ENCODE data around the gene TMEFF1.

The TMEFF1 gene

DNA sequence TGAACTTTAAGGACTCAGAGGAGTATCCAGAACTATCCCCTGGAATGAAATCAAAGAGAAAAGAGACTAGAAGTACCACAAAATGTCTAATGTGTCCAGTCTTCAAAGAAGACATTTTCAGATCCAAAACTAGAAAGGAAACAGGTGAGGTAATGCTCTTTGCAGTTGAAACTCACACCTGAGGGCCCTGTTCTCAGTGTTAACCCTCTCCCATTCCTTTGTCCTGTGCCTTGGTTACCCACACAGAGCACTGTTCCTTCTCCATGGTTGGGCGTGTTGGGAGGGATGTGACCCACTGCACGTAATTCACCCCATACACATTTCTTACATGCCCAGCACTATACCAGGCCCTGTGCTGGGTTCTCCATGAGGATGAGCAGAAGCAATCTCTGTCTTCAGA, 24.7 kb upstream of the TMEFF1 start:
- DNase-seq: no peak

DNA sequence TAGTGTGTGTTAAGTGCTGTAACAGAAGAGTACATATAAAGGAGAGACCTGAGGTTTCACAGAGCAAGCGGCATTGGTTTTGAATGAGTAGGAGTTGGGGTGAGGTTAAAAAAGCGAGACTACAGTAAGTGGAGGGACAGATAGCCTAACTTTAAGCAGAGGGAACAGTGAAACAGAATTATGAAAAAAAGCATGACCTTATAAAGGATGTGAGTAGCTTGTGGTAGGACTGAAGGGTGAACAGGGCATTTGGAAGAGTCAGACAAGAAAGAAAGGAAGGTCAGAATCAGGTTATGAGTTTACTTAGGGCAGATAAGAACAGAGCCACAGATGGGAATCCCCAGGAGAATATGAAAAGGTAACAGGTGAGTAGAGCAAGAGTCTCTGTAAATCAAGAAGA, 23.5 kb upstream of the TMEFF1 start:
- DNase-seq: no peak

DNA sequence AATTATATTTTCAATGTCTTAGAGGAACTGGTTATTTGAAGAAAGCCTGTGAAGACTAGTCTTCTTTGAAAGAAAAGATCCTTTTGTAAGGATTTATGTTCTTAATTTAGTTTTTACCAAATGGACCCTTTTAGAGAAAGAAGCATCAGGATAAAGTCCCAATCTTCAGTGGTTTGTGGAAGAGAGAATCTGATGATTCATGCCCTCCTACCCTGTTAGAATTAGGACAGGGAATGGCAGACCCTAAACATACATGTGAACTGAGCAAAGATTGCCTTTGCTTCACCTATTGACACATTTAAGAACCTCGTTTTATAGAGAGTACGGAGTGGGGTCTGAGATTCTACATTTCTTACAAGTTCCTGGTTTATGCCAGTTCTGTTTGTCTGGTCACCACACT, 20.1 kb upstream of the TMEFF1 start:
- no peak for DNase-seq

DNA sequence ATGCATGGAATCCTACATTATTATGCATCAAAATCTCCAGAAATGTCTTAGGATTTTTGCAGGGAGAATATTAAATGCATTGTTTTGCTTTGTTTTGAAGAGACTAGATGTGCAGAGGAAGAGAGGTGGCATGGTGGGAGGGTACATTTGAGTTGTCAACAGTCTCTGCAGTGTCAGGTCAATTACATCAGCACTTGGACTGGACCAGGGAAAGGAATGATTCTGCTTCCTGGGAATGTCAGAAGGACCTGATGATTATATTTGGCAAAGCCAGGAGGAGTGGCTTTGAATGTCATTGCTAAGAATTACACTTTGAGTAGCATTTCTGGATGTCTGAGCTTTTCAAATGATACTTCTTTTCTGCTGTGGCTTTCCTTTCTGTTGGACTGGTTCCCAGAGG, 17.5 kb upstream of the TMEFF1 start:
- no peak for DNase-seq

DNA sequence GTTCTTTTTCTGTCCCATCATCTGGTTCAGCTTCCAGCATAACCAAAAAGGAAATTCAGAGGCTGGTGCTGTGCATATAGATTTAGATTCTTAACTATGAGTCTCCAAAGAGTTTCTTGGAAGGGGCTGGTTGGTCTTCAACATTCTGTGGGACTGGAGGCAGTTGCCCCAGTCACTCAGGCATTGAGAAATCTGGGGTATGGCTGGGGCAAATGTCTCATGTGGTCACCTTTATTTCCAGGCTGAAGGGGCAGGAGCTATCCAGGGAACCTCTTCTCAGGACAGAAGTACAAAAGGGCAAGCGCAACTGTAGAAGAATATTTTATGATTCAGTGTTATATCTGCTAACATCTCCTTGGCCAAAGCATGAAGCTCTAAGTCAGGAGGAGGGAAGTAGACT, 15.4 kb upstream of the TMEFF1 start:
- DNase-seq: no peak

DNA sequence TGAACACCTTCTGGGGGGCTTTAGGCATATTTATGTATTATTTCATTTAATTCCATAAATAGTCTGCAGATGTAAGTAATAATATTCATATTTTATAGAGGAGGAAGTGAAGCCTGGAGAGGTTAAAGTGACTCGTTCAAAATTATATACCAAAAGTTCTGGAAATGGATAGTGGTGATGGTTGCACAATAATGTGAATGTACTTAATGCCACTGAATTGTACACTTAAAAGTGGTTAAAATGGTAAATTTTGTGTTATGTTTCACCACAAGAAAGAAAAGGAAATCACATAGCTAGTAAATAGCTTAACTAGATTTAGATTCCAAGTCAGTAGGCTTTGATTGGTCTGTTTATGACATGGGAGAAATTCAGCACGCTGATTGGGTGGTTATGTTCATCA, 13.0 kb upstream of the TMEFF1 start:
- DNase-seq: no peak

DNA sequence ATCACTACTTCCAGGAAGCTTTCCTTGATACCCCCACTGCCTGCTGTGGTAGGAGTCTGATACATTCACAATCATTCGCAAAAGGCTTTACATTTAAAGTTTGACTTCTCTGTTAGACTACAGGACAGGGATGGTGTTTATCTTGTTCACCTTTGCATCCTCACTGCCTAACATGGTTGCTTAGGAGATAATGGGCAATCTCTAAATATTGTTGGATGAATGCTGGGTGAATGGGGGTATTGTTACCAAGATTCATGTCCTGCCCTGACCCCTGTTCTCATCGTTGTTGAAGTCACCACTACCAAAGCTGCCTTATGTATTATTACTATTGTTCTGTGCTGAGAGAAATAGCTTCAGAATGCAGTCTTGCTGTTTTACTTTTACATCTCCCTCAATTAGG, 7.7 kb upstream of the TMEFF1 start:
- DNase-seq: no peak

DNA sequence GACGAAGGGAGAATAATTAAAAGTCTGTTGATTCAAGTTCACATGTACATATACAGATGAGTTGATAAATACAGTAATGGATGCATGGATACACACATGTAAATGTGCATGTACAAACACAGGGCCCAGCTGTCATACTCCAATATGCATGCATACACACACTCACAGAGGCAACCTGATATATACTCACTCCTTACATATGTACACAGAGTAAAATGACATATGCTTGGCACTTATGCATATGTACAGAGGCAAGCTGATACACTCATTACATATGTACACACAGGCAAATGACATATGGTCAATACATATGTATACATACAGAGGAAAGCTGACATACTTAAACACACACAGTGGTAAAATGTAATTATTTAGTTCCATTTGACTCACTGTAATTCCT, 7.2 kb upstream of the TMEFF1 start:
- no peak for DNase-seq

DNA sequence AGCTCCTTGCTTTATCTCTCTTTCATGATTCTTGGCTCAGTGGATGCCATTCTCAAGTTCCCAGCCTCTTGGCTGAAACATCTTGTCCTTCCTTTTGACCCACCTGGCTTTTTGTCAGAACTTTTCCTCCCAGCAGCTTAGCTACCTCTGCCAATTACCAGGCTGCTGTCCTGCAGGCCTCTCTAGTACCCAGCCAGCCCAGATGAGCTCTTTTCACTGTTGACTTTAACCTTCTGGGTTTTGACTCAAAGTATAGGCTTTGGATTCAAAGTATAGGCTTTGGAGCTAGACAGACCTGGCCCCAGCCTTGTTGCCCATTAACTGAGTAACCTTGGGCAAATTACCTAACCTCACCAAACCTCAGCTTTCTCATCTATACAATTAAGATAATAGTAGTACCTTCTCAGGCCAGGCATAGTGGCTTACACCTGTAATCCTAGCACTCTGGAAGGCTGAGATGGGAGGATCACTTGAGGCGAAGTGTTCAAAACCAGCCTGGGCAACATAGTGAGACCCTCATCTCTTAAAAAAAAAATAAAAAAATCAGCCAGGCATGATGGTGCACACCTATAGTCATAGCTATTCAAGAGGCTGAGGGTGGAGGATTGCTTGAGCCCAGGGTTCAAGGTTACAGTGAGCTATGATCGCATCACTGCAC, 6.6 kb upstream of the TMEFF1 start:
- DNase-seq: no peak

DNA sequence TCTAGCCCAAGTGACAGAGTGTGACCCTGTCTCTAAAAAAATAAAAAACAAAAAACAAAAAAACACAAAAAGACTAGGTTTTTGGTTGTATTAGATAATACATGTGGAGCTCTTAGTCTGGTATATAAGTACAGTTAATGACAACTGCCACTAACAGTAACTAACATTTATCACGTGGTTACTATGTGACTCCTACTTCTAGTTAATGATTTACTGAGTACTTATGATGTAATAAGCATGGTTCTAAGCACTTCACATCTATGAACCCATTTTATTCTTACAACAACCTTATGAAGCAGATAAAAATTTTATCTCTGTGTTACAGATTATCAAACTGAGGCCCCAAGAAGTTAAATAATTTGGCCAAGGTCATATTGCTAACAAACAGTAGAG, 6.1 kb upstream of the TMEFF1 start:
- DNase-seq: no peak

DNA sequence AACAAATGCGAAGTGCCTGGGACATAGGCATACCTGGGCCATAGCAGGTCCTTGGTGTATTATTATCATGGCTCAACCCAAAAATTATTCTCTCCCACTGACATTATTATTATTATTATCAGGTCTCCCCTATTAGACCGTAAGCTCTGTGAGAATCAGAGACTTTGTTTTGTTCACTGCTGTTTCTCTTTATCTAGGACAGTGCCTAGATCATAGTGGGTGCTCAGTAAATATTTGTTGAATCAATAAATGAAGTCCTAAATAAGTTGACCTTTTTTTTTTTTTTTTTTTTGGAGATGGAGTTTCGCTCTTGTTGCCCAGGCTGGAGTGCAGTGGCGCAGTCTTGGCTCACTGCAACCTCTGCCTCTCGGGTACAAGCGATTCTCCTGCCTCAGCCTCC, 4.9 kb upstream of the TMEFF1 start:
- DNase-seq: no peak

DNA sequence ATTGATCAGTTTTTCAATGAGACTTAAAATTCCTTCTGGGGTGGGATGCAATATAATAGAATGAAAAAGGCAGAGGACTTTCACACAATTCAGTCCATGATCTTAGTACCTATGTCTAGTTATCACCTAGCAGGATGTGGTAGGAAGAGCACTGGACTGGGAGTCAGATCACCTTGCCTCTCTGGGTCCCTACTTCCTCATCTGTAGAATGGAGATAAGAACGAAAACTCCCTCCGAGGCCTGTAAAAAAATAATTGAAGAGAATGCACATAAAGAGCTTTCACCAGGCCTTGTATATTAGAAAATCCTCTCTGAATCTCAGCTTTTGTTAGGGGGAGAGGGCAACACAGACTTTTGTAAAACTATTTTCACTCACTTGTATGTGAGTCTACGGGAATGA, 681 bp upstream of the TMEFF1 start:
- no peak for DNase-seq

DNA sequence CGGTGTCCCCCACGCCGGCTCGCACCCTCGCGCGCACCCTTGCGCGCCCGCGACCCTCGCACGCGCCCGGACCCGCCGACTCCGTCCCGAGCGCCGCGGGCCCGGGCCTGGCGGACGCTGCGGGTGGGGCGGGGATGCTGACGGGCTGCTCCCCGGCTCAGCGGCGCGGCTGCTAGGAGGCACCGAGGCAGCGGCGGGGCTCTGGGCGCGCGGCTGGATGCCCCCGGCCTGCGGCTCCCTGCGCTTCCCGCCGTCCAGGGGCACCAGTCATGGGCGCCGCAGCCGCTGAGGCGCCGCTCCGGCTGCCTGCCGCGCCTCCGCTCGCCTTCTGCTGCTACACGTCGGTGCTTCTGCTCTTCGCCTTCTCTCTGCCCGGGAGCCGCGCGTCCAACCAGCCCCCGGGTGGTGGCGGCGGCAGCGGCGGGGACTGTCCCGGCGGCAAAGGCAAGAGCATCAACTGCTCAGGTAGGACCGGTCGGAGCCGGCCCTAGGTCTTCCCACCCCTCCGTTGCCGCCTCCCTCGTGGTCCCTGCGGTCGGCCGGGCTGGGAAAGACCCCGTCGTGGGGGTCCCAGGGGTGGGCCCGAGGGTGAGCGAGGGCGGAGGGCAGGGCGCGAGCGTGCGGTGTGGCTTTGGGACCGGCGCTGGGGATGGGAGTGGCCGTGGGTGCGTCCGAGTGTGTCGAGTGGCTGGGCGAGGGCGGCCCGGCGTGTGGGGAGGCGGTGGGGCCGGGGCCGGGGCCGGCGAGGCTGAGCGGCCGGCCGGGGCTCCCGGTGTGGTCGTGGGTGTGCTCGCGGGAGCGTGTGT, 530 bp downstream of the TMEFF1 start:
- peak; percentile 51 for DNase-seq

DNA sequence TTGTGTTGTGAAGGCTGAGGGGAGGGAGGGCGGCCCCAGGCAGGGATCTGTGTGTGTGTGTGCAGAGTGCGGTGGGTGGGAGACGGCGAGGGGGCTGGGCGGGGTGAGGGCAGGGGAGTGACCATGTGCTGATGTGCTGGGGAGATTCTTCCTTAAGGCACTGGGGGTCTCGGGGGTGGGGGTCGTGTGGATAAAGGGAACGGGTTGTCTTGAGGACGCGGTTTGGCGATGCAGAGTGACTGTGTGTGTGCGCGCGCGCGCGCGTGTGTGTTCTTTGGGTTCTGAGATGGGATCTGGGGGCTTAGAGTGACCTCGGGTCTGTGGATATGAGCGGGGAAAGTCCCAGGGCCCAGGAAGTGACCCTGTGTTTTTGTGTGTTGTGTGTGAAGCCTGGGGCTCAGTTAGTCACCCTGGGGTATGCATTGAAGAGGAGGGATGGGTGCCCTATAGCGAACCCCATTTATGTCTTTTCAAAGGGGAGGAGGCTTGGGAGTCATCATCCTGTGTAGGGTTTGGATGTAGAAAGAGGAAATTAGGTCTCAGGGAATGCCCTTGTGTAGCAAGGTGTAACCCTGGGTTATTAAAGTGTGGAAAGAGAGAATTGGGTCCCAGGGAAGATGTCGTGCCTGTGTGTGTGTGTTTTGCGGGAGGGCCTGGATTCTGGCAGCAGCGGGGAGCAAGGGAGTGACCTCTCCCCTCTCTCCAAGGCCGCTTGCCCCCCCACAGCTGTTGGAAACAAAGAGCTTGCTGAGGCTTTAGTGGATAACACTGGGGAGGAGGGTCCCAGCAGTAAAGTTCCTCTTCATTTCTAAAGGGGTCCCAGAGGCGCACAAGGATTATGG, 1.4 kb downstream of the TMEFF1 start:
- no peak for DNase-seq

DNA sequence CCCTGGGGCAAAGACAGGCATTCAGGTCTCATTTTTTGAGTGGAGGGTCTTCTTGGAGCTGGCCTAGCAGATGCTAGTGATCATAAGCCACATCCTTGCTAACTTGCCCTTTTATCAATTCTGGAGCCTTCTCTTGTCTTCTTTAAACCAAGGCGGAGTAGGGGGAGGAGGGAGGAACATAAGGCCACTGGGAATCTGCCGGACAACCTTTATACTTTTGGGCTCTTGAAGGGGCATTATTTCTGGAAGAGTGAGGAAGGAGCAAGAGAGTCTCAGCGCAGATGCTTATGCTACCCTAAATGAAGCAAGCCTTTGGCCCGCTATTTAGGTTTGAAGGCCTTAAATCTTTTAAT, 2.0 kb downstream of the TMEFF1 start:
- no peak for DNase-seq

DNA sequence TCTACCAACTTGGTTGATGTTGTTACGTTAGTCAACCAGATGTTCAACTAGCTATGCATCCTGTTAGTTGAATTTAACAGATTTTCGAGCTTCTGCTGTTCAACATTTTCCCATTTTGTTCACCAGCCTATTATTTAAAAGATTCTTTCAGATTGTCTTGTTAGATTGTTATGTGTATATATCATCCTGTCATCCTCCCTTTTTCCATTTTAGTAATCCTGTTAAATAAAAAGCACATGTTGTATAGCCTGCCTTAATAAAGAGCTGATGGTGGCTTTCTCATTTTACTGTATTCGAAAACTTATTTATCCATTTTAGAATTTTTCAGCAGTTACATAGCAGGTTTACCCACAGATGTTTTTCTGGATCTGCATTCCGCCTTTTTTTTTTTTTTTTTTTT, 4.3 kb downstream of the TMEFF1 start:
- no peak for DNase-seq

DNA sequence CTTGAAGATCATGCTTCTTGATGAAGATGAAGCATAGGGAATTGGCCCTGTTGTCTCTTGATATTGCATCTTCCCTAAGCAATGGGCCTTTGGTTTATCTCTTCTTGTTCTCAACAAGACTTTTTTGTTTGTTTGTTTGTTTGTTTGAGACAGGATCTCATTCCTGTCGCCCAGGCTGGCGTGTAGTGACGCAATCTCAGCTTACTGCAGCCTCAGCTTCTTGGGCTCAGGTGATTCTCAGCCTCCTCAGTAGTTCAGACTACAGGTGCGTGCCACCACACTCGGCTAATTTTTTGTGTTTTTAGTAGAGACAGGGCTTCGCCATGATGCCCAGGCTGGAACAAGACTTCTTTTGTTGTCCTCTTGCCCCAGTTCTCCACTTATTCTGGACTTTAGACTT, 5.2 kb downstream of the TMEFF1 start:
- no peak for DNase-seq

DNA sequence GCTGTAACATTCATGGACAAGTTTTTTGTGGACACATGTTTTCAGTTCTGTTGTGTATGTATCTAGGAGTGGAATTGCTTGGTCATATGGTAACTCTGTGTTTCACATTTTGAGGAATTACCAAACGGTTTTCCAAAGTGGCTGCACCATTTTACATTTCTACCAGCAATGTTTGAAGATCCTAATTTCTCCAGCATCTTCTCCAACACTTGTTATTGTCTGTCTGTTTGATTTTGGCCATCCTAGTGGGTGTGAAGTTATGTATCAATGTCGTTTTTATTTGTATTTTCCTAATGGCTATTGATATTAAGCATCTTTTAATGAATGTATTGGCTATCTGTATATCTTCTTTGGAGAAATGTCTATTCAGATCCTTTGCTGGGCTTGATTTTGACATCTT, 6.9 kb downstream of the TMEFF1 start:
- DNase-seq: no peak

DNA sequence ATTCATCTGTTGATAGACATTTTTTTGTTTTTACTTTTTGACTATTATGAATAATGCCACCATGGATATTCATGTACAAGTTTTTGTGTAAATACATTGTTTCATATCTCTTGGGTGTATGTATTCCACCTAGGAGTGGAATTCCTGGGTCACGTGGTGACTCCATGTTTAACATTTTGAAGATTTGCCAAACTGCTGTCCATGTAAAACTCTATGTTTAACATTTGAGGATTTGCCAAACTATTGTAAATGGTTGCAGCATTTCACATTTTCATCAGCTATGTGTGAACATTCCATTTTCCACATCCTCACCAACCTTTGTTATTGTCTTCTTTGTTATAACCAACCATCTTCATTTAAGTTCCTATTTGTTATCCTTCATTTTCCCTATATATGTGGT, 12.2 kb downstream of the TMEFF1 start:
- DNase-seq: no peak

DNA sequence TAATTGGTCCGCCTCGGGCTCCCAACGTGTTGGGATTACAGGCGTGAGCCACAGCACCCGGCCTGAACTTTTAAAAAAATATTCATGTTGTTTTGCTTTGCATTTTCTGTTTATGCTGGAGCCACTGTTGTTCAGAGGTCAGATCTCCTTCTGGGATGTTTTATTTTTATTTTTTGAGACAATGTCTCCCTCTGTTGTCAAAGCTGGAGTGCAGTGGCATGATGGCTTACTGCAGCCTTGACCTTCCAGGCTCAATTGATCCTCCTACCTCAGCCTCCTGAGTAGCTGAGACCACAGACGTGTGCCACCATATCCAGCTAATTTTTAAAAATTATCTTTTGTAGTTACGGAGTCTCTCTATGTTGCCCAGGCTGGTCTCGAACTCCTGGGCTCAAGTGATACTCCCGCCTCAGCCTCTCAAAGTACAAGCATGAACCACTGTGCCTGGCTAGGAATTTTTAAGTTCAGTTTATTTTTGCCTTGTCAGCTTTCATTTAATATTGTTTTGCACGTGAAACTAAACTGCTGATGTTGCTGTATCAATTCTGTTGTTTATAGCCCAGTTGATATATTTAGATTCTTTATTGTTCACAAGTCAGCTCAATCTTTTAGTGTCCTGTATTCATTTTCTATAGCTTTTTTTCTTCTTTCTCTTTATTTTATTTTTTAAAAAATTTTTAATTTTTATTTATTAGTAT, 13.7 kb downstream of the TMEFF1 start:
- DNase-seq: no peak

DNA sequence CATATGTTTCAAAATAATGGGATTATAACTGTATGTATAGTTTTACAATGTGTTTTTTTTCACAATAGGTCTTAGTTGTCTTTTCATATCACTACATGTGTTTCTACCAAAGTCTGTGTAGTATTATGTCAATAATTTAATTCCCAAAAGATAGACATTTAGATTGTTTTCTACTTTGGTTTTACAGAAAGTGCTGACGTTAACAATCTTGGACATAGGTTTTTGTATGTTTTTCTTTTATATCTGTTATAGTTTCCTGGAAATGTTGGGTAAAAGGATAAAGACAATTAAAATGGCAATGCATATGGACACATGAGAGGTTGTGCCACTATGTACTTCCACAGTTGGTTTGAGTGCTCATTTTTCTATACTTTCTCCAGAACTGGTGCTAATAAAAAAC, 15.2 kb downstream of the TMEFF1 start:
- DNase-seq: no peak

DNA sequence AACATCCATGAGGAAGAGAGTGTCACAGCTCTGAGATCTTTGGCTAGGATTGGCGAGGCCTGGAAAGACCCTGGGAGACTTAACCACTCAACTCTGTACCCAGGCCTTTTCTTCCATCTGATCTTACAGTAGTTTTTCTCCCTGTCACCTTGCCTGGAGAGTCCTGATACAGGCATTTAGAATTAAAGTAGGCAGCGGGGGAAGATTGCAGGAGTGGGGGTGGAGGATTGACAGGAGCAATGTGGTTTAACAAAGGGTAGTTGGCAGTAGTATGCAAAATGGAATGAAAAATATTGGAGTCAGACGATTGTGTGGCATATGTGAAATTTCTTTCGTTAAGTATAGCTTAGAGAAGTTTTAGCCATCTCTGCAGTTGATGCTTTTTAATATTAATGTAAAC, 16.9 kb downstream of the TMEFF1 start:
- no peak for DNase-seq

DNA sequence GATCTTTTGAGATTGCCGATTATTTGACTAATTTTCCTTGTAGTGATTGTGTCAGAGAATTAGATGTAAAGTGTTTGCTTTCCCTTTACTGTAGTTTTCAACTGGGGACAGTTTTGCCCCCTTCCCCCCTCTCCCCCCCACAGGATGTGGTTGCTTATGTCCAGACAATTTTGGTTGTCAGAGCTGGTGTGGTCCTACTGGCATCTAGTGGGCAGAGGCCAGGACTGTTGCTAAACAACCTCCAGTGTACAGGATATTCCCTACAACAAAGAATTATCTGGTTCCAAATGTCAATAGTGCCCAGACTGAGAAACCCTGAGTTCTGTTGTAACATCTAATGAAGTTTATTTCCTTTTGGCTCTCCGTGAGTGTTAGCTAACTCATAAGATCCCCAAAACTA, 20.0 kb downstream of the TMEFF1 start:
- DNase-seq: no peak

DNA sequence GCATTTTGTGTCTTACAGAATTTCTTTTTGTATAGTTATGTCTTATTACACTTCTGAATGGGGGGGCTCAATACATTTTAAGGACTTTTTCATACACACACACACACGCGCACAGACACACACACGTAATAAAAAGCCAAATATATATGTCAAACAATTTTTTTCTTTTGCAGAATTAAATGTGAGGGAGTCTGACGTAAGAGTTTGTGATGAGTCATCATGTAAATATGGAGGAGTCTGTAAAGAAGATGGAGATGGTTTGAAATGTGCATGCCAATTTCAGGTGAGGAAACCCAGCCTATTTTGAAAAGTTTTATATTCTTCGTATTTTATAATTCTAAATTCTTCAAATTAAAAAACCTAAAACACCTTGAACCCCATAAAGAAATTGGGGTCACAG, 25.6 kb downstream of the TMEFF1 start:
- DNase-seq: no peak
